HG03432 (cell line): Measurements from ENCODE around the gene ANO6.
"Not testable (repeated sequence)": the region's sequence is repeated elsewhere in the genome, so short reads cannot be mapped to it uniquely, and the experiment has no call there.

Experiments
- ATAC-seq: cut with Tn5 transposase; IDR thresholded peaks from one replicate; pipeline ENCODE4 v1.9.1; 2021; ENCODE audit warnings: mild to moderate bottlenecking, moderate library complexity; ENCODE audit not compliant: unreplicated experiment

The ANO6 gene

DNA sequence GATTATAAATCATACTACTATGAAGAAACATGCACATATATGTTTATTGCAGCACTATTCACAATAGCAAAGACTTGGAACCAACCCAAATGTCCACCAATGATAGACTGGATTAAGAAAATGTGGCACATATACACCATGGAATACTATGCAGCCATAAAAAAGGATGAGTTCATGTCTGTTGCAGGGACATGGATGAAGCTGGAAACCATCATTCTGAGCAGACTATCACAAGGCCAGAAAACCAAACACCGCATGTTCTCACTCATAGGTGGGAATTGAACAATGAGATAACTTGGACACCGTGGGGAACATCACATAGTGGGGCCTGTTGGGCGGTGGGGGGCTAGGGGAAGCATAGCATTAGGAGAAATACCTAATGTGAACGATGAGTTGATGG lies 181.6 kb downstream of the ANO6 start:
- ATAC-seq: not testable (repeated sequence)

DNA sequence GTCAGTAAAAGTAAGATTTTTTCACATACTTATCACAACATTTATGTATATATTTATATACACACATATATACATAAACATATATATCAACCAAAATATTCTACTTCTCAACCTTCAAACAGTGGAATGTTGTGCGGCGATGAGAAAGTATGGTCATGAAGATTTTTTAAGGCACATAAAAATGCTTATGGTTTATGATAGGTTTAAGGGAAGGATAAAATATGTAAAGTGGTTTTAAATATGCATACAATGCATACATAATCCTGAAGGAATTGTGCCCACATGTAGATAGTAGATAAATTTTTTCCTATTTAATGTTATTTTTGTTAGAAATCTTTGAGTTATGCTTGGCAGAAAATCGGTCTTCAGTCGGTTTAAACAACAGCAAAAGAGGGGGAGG lies 182.7 kb downstream of the ANO6 start:
- no peak for ATAC-seq

DNA sequence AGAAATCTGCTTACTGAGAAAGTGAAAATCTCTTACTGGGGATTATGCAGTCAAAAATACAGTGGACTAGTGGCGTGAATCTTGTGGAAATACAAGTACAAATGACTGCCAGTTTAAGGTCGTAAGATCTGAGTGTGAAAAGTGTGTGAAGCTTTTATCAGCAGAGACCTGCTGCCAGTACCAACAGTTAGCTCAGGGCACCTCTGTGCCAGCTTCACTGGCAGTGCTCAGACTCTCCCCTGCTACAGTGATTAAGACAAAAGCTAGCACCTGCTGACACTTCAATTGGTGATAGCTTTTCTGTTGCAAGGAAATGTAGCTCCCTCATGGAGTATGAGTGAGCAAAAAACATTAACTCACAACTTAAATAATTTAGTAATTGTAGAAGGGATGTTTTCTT lies 185.1 kb downstream of the ANO6 start:
- ATAC-seq: no peak

DNA sequence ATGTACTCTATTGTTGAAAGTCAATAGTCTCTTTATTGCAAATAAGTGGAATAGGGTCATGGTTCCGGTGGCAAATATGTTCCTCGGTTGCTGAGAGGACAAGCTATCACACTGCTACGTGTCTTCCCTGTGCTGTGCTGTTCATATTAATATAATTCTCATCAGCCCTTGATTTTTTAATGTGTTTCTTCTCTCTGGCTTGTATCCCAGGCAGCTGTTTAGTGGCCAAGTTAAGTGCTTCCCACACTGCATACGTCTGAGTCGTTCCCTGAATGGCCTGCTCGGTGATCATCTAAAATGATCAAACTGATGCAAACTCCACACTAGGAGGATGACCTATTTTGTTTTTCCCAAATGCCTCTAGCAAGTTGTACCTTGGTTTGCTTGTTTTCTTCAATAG lies 186.4 kb downstream of the ANO6 start:
- no peak for ATAC-seq

DNA sequence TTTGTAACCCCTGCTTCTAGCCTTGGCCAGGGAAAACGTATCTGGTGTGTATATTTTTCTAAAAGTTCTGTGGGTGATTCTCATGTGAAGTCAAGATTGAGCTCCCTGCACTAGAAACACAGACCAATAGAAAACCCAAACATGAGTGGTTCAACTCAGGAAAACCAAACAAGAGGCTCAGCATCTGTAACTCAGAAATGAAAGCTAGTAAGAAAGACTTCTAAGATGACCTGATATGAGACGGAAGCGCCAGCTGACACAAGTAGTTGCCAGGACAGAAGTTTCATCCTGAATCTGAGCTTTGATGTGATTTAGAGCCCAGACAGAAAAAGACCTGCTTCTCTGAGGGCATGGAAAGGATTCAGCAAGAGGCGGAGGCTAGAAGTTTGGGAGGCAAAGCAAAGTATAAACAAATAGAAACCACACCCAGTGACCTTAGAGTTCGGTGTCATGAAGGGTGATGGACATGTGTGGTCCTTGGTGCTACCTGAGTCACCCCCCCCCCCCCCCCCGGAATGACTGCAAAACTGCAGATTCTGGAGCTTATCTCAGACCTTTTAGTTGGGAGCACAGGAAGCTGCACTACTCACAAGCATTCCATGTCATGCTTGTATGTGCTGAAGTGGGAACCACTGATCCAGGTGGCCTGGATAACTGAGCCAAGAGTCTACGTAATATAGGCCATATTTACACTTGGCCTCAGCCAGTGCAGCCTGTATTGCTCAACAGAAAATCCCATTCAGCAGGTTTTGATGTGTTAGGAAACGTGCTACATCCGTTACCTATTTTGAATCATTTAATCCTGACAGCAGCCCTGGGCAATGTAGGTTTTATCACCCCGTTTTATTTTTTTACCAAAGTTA lies 191.3 kb downstream of the ANO6 start:
- no peak for ATAC-seq

DNA sequence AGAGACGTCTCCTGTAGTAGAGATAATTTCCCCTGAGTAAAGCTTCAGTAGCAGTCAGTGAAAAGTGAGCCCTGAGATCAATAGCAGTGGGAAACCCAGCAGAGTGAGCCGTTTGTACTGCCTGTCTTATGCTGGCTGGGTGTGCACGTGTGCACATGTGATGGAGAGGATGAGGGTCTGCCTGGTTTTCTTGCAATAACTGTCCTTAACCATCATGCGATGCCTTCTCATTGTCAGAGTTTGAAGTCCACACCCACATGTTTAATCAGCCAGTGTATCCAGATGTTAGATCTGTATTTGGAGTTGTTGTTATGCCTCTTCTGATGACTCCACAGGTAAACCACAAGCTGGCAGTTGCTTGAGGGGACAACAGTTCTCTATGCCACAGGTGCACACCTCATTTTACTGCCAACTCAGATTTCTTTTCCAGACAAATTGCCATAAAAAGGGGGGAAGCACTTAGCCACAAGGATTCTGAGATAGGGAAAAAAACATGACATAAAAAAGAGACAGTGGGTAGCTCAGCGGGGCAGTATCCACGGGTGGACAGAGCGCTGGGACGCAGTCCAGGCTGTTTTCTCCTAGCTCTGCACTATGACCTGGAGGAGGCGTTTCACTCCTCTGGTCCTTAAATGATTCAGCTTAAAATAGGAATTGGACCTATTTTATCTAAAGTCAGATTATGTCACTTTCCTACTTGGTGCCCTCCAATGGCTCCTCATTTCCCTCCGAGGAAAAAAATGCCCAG lies 192.3 kb downstream of the ANO6 start:
- ATAC-seq: no peak

DNA sequence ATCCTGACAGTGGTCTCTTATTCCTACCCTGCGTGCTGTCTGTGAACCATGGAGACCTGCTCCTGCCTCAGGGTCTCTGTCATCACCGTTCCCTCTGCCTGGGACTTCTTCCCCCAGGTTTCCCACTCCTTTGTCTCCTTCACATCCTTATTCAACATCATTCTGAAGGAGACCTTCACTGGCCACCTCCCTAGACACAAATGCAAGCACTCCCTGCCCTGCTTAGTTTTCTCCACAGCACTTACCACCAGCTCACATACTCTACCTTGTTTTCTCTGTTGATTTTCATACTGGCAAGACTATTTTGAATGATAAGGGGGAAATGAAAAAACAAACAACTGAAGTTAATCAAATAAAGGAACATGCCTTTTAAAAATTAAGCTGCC lies 192.8 kb downstream of the ANO6 start:
- no peak for ATAC-seq

DNA sequence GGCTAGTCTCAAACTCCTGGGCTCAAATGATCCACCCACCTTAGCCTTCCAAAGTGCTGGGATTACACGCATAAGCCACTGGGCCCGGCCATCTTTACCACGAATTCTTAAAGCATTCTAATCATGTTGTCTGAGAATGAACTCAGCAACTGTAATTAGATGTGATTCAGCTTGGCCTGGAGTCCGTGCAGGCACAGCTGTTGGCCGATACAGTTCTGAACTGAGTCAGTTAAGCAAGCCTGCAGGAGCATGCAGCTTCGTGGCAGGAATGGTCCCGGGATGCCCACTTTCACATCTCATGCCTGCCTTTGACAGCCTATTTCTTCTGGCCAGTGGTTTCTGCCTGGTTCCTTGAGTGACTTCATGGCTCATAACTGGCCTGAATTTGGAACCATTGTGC lies 194.1 kb downstream of the ANO6 start:
- ATAC-seq: no peak

DNA sequence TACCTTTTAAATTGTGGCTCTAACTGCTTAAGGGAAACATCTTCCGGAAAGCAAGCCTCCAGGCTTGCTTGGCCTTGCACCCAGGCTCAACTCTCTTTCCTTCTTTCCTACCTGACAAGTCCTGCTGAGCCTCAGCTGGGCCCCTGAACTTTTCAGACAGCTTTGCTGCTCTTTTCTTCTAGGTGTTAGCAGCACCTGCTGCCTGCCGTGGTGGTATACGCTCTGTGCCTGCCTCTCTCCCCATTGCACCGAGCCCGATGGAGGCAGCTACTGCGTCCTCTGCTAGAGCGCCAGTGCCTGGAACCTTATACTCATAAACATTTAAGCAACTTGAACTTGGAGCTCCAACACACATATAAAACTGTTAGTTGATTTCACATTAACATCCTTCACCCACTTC lies 195.7 kb downstream of the ANO6 start:
- ATAC-seq: no peak

DNA sequence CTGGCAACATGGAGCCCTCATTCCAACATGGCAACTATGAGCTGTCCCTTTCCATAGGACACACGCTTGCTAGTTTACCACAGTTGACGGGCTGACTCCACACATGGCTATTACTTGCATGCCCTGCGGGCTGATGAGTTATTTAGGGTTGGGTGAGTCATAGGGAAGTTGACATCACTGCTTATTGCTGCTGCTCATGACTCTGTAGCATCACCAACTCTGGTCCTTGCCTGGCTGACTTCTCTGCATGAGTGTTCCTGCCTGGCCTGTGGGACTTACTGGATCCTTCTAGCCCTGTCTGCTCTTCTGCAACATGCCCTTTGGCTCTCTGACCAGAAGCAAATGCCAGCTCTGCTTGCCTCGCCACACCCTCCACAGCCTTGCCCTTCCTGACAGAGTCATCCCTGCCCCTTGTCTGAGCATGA lies 199.5 kb downstream of the ANO6 start:
- peak; percentile 99 for ATAC-seq

DNA sequence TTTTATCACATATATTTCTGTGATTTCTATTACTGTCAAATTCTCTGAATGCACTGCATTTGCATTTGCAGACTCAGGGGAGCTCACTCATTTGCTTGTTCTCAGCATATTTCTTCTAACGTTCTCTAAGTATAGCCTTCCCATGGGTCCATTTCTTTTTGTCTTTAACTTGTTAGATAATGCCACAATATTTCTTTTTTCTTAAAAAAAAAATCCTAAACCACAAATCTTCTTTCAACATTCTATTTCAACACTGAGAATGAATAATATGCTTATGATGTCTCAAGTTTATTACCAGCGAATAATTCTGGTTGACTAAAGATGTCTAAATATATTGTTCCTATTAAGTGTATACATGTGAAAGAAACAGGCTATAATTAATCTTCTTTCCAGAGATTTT lies 200.2 kb downstream of the ANO6 start:
- no peak for ATAC-seq

DNA sequence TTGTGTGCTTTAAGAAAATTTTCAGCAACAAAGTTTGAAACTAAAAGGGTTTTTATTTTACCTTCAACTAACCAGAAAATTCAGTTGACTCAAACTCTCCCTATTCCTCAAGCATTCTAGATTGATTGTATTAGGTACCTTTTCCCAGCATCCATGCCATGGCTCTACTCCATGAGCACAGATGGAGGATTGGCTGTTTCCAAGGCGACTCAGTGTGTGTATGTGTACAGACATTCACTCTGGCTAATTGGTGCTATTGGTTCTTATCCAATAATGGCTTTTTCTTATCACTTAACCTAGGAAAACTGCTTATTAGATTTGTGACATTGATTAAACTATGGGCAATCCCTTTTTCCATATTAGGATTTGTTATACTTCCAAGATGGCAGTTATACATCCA lies 202.6 kb downstream of the ANO6 start:
- no peak for ATAC-seq

DNA sequence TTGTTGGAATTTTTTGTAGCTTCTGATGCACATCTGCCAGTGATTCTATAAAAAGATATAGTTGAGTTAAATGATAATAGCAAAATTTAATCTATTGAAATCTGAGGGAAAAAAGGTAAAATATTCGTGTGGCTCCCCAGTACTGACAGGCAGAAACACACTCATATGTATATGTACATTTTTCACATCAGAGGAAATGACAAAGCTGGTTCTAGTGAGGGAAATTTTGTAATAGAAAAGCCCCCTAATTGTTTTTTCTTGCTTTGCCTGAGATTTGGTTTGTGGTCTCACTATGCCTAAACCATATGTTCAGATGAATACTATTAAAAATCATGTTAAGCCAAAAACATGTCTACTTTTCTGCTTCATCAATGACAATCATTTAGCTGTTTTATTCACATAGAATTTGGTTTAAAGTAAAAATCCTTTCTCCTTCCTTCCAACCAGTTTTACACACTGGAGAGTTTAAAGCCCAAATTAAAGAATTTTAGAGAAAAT lies 203.5 kb downstream of the ANO6 start:
- no peak for ATAC-seq

DNA sequence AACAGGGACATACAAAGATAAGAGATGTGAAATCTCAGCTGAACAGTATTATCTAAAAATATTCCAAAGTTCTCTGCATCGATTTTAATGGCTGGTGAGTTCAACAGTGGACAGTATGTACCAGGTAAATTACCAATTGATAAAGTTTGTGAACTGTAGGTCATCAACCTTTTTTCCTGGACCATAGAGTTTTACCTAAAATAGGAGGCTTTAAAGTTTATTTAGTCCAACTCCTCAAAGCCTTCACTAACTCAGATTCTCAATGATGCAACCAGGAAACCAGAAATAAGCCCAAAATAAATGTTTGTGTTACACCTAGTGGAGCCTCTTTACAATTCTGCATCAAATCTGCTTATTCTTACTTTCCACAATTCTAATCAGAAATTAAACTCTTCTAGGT lies 205.8 kb downstream of the ANO6 start:
- no peak for ATAC-seq

DNA sequence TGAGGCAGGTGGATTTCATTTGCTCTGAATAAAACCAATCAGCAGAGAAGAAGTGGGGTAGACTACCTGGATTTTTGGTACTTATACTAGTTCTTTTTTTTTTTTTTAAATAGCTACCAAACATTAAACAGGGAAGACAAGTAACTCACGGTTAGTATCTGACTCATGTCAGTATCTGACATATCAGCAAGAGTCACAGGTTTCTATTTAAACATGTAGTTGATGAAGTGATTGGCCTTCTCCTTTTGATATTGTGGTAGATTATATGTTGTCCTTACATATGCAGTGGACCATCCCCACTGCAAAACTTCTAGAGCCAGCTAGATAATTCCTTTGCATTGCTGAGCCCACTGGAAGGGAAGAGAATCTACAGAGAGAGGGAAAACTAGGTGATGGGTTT lies 208.0 kb downstream of the ANO6 start:
- ATAC-seq: no peak

DNA sequence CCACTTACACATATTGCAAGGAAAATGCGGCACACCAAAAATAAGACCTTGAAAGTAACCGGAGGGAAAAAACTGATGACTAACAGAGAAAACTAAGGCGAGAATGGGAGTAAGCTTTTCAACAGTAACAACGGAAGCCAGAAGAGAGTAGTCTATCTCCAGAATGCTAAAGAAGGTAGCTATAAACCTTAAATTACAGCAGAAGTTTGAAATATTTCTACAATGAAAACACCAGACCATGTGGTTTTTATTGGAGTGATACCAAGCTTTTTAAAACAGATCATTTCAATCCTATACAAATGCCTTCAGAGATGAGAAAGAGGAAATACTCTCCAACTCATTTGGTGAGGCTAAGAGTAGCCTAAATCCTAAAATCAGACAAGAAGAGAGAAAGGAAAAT lies 209.5 kb downstream of the ANO6 start:
- no peak for ATAC-seq

DNA sequence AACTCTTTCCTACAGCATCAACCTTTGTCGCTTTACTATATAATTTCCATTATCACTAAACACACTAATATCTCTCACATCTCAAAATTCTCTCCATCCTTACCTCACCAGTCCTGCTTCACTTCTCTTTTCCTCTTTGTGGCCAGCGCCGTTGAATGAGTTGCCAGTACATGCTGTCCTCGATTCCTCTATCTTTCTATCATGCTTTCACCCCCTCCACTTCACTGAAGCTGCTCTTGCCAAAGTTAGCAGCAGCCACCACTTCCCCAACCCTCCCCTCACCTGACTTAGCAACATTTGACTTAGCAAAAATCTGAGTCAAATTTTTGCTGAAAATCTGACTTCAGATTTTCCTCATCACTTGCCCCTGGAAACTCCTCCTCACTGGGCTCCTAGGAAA lies 210.4 kb downstream of the ANO6 start:
- no peak for ATAC-seq

DNA sequence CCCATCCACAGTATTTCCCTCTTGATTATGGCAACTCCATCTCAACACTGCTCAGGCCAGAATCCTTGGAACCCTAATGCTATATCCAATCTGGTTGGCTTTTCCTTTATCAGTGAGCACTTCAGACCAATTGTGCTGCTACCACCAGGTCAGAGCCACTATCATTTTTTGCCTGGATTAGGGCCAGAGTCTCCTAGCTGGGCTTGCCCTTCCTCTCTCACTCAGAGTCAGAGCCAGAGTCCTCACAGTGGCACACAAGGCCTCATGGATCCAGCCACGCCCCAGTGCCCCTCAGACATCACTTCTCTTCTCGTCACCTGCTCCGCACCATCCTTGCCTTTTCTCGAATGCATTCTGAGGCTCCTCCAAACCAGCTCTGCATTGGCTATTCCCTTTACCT lies 211.1 kb downstream of the ANO6 start:
- ATAC-seq: no peak

DNA sequence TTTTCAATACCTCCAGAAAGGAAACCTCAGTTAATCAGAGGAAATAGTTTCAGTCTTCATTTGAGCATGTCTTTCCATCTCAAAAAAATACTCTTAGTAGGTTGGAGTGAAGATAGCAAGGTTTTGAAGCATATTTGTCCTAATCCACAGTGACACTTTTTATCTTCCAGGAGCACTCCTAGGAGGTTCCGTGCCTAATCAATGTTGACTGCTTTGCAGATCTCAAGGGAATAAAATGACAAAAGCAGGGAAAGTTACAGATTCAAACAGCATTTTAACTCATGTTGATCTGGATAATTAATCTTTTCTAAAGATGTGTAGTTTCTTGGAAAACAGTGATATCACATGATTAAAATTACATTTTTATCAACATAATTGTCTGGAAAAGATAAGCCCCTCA lies 213.9 kb downstream of the ANO6 start:
- no peak for ATAC-seq

DNA sequence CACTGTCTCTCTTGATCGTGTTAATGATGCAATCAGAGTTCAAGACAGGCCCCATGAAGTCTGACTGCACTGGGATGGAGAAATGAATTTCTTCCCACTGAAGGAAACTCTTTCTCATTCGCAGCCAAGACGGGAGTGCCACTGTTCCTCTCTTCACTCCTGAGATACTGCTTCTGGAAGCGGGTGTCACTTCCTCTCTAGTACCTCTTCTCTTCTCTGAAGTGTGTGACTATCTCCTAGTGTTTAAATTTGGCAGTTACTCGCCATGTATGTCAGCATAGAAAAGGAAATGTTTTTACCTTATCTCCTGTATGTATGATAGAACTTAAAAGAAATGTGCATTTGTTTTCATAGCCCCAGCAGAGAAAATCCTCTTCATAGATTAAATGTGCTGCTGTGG lies 215.2 kb downstream of the ANO6 start:
- no peak for ATAC-seq

DNA sequence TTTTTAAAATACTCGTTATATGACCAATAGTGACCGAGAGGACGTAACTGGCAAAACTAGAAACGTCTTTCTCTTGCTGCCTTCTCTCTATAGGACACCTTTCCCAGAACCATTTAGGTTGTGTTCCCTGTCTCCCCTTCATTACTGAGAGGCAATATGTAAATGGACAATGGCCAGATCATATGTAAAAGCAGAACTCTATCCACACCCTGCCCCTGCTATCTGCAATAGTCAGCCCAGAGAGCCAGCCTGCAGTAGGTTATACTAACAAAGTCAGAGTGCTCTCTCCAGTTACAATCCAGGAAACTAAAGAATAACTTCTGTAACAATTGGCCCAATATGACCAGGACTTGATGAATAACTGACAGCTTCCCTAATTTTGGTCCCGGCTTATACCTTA lies 216.8 kb downstream of the ANO6 start:
- ATAC-seq: no peak

DNA sequence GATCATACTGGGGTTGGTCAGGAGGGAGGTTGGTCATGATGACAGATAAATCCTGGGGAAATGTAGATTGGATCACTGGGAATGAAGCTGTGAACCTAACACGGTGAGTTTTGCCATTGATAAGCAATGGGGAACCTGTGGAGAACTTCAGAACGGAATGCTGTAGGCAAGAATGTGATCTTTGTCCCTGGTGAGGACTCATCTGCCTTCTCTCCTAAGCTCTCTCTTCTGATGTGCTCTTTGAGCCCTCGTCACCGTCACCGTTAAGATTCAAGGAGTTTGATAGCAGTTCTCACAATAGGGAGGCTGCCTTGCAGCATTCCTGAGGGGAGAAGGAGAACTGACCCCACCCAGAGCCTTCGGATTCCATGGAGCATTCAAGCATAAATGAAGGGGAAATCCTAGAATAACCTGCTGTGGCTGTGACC lies 217.6 kb downstream of the ANO6 start:
- ATAC-seq: no peak
